Measurements from ENCODE around the gene PABPN1.

- no peak for TF ChIP-seq POLR2A (IDR thresholded peaks at IDR 0.05)
- TF ChIP-seq, protein P1, sequence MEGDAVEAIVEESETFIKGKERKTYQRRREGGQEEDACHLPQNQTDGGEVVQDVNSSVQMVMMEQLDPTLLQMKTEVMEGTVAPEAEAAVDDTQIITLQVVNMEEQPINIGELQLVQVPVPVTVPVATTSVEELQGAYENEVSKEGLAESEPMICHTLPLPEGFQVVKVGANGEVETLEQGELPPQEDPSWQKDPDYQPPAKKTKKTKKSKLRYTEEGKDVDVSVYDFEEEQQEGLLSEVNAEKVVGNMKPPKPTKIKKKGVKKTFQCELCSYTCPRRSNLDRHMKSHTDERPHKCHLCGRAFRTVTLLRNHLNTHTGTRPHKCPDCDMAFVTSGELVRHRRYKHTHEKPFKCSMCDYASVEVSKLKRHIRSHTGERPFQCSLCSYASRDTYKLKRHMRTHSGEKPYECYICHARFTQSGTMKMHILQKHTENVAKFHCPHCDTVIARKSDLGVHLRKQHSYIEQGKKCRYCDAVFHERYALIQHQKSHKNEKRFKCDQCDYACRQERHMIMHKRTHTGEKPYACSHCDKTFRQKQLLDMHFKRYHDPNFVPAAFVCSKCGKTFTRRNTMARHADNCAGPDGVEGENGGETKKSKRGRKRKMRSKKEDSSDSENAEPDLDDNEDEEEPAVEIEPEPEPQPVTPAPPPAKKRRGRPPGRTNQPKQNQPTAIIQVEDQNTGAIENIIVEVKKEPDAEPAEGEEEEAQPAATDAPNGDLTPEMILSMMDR (IDR thresholded peaks at IDR 0.05), result no peak
Observed at GRCh38 chr14:23277189-23277588, 44.1 kb upstream of the PABPN1 start.

Measured in heart left ventricle (tissue), 13 donors.